ENCODE measurements around the gene ATF1.

The ATF1 gene

GRCh38 chr12:50728417-50728816 lies 35.5 kb upstream of the ATF1 start:
- WGBS (ENCODE audit: extremely low coverage, insufficient coverage, insufficient read length), result no CpG with 5 or more reads among the region's 7 CpGs
- Histone ChIP-seq H3K4me2 (ENCODE audit: low read length) (no peak overlapping the region), H3K9me3 (ENCODE audit: insufficient read depth, low read depth, low read length) (no peaks in the 10 kb centered on the region), H3K79me2 (ENCODE audit: control insufficient read depth, insufficient read depth, low read length, poor library complexity) (no peaks in the 10 kb centered on the region), H3K4me1 (ENCODE audit: control insufficient read depth in 1 of 2, insufficient read depth in 2 of 2, low read length in 2 of 2) (no peaks in the 10 kb centered on the region), H4K12ac (ENCODE audit: low read depth, low read length) (no peak overlapping the region), H4K8ac (ENCODE audit: low read depth, low read length) (no peak overlapping the region), H3K14ac (ENCODE audit: low read length) (no peak overlapping the region), H3K4ac (ENCODE audit: low read depth, low read length) (no peak overlapping the region), H2AK5ac (ENCODE audit: low read length) (no peak overlapping the region), H3K79me1 (ENCODE audit: low read length) (no peaks in the 10 kb centered on the region), H3K23ac (ENCODE audit: low read length) (no peak overlapping the region), H2BK120ac (ENCODE audit: insufficient read depth, low read length, poor library complexity) (no peak overlapping the region), H4K91ac (ENCODE audit: low read depth, low read length) (no peak overlapping the region), H2AFZ (ENCODE audit: insufficient read depth, low read length, poor library complexity) (no peak overlapping the region), H3K18ac (ENCODE audit: low read length) (no peak overlapping the region), H3K27ac (ENCODE audit: low read depth, low read length) (no peak overlapping the region), H3K27me3 (ENCODE audit: insufficient read depth, low read length) (no peaks in the 10 kb centered on the region), H3K36me3 (ENCODE audit: control insufficient read depth in 1 of 2, insufficient read depth in 2 of 2, low read length in 2 of 2) (peaks cover 41 to 67% of the 10 kb centered on the region in 2 experiments), H3K9ac (ENCODE audit: low read length) (no peak overlapping the region), H2BK12ac (ENCODE audit: low read length) (no peak overlapping the region), H2BK5ac (ENCODE audit: low read depth, low read length, poor library complexity) (no peak overlapping the region), H3K4me3 (ENCODE audit: low read depth, low read length) (no peak overlapping the region)
- no peak for DNase-seq

- H2BK120ac ChIP-seq (ENCODE audit: insufficient read depth, low read length, poor library complexity), result no peak overlapping the region
- H3K4me2 ChIP-seq (ENCODE audit: low read length), result no peak overlapping the region
- H3K18ac ChIP-seq (ENCODE audit: low read length), result no peak overlapping the region
- no peak overlapping the region for H2BK12ac ChIP-seq (ENCODE audit: low read length)
- no peak overlapping the region for H3K4me3 ChIP-seq (ENCODE audit: low read depth, low read length)
- no peak overlapping the region for H4K12ac ChIP-seq (ENCODE audit: low read depth, low read length)
- no peaks in the 10 kb centered on the region for H3K79me1 ChIP-seq (ENCODE audit: low read length)
- WGBS (ENCODE audit: extremely low coverage, insufficient coverage, insufficient read length), result no CpG with 5 or more reads among the region's 4 CpGs
- H3K9me3 ChIP-seq (ENCODE audit: insufficient read depth, low read depth, low read length), result no peaks in the 10 kb centered on the region
- no peak overlapping the region for H2AFZ ChIP-seq (ENCODE audit: insufficient read depth, low read length, poor library complexity)
- H3K79me2 ChIP-seq (ENCODE audit: control insufficient read depth, insufficient read depth, low read length, poor library complexity), result no peaks in the 10 kb centered on the region
- H3K36me3 ChIP-seq (ENCODE audit: control insufficient read depth in 1 of 2, insufficient read depth in 2 of 2, low read length in 2 of 2), result peaks cover 40 to 69% of the 10 kb centered on the region in 2 experiments
- no peak overlapping the region for H2BK5ac ChIP-seq (ENCODE audit: low read depth, low read length, poor library complexity)
- H4K8ac ChIP-seq (ENCODE audit: low read depth, low read length), result no peak overlapping the region
- no peak overlapping the region for H3K27ac ChIP-seq (ENCODE audit: low read depth, low read length)
- H3K23ac ChIP-seq (ENCODE audit: low read length), result no peak overlapping the region
- no peak overlapping the region for H3K9ac ChIP-seq (ENCODE audit: low read length)
- no peak overlapping the region for H2AK5ac ChIP-seq (ENCODE audit: low read length)
- DNase-seq, result no peak
- no peak overlapping the region for H3K14ac ChIP-seq (ENCODE audit: low read length)
- H3K4ac ChIP-seq (ENCODE audit: low read depth, low read length), result no peak overlapping the region
- no peak overlapping the region for H4K91ac ChIP-seq (ENCODE audit: low read depth, low read length)
- H3K4me1 ChIP-seq (ENCODE audit: control insufficient read depth in 1 of 2, insufficient read depth in 2 of 2, low read length in 2 of 2), result peaks cover 0 to 1% of the 10 kb centered on the region in 2 experiments
- no peaks in the 10 kb centered on the region for H3K27me3 ChIP-seq (ENCODE audit: insufficient read depth, low read length)
Measured at GRCh38 chr12:50728841-50729240, 35.1 kb upstream of the ATF1 start.

GRCh38 chr12:50732591-50732990 lies 31.3 kb upstream of the ATF1 start:
- Histone ChIP-seq H4K12ac (ENCODE audit: low read depth, low read length) (no peak overlapping the region), H2AFZ (ENCODE audit: insufficient read depth, low read length, poor library complexity) (no peak overlapping the region), H3K23ac (ENCODE audit: low read length) (no peak overlapping the region), H2BK12ac (ENCODE audit: low read length) (no peak overlapping the region), H3K4me2 (ENCODE audit: low read length) (no peak overlapping the region), H3K4me1 (ENCODE audit: control insufficient read depth in 1 of 2, insufficient read depth in 2 of 2, low read length in 2 of 2) (peaks cover 0 to 1% of the 10 kb centered on the region in 2 experiments), H3K18ac (ENCODE audit: low read length) (no peak overlapping the region), H2AK5ac (ENCODE audit: low read length) (no peak overlapping the region), H4K91ac (ENCODE audit: low read depth, low read length) (no peak overlapping the region), H3K9ac (ENCODE audit: low read length) (no peak overlapping the region), H3K9me3 (ENCODE audit: insufficient read depth, low read depth, low read length) (no peaks in the 10 kb centered on the region), H3K79me1 (ENCODE audit: low read length) (no peaks in the 10 kb centered on the region), H2BK120ac (ENCODE audit: insufficient read depth, low read length, poor library complexity) (no peak overlapping the region), H3K27me3 (ENCODE audit: insufficient read depth, low read length) (no peaks in the 10 kb centered on the region), H3K27ac (ENCODE audit: low read depth, low read length) (peak overlapping the region; percentile 26), H3K36me3 (ENCODE audit: control insufficient read depth in 1 of 2, insufficient read depth in 2 of 2, low read length in 2 of 2) (peaks cover 48 to 64% of the 10 kb centered on the region in 2 experiments), H3K4ac (ENCODE audit: low read depth, low read length) (no peak overlapping the region), H3K14ac (ENCODE audit: low read length) (no peak overlapping the region), H4K8ac (ENCODE audit: low read depth, low read length) (no peak overlapping the region), H3K79me2 (ENCODE audit: control insufficient read depth, insufficient read depth, low read length, poor library complexity) (no peaks in the 10 kb centered on the region), H2BK5ac (ENCODE audit: low read depth, low read length, poor library complexity) (no peak overlapping the region), H3K4me3 (ENCODE audit: low read depth, low read length) (no peak overlapping the region)
- DNase-seq, result peak; percentile 61 to 65
- WGBS (ENCODE audit: extremely low coverage, insufficient coverage, insufficient read length), result no CpG with 5 or more reads among the region's 9 CpGs

- Histone ChIP-seq H2BK12ac (ENCODE audit: low read length) (no peak overlapping the region), H3K79me1 (ENCODE audit: low read length) (no peaks in the 10 kb centered on the region), H3K36me3 (ENCODE audit: control insufficient read depth in 1 of 2, insufficient read depth in 2 of 2, low read length in 2 of 2) (peaks cover 51 to 66% of the 10 kb centered on the region in 2 experiments), H2BK5ac (ENCODE audit: low read depth, low read length, poor library complexity) (no peak overlapping the region), H3K27me3 (ENCODE audit: insufficient read depth, low read length) (no peaks in the 10 kb centered on the region), H4K12ac (ENCODE audit: low read depth, low read length) (no peak overlapping the region), H3K4ac (ENCODE audit: low read depth, low read length) (no peak overlapping the region), H2AFZ (ENCODE audit: insufficient read depth, low read length, poor library complexity) (no peak overlapping the region), H3K4me2 (ENCODE audit: low read length) (no peak overlapping the region), H3K4me3 (ENCODE audit: low read depth, low read length) (no peak overlapping the region), H3K9ac (ENCODE audit: low read length) (no peak overlapping the region), H3K4me1 (ENCODE audit: control insufficient read depth in 1 of 2, insufficient read depth in 2 of 2, low read length in 2 of 2) (peaks cover 0 to 1% of the 10 kb centered on the region in 2 experiments), H2AK5ac (ENCODE audit: low read length) (no peak overlapping the region), H4K8ac (ENCODE audit: low read depth, low read length) (no peak overlapping the region), H3K79me2 (ENCODE audit: control insufficient read depth, insufficient read depth, low read length, poor library complexity) (no peaks in the 10 kb centered on the region), H3K9me3 (ENCODE audit: insufficient read depth, low read depth, low read length) (no peaks in the 10 kb centered on the region), H3K18ac (ENCODE audit: low read length) (no peak overlapping the region), H3K14ac (ENCODE audit: low read length) (no peak overlapping the region), H4K91ac (ENCODE audit: low read depth, low read length) (no peak overlapping the region), H3K27ac (ENCODE audit: low read depth, low read length) (no peak overlapping the region), H2BK120ac (ENCODE audit: insufficient read depth, low read length, poor library complexity) (no peak overlapping the region), H3K23ac (ENCODE audit: low read length) (peak overlapping the region; percentile 1)
- DNase-seq, result no peak
- no CpG with 5 or more reads among the region's 3 CpGs for WGBS (ENCODE audit: extremely low coverage, insufficient coverage, insufficient read length)
Measured at GRCh38 chr12:50733706-50734105, 30.2 kb upstream of the ATF1 start.

All from trophoblast cell (in vitro differentiated cells and primary cell).